GM23248 (cell line): Measurements from ENCODE around the gene GREB1. TPM values are rescaled to one million over a fixed set of nuclear protein-coding genes. Genes with fewer than 3 reads are reported as not detected.

ENCODE experiments used
- DNase-seq: peaks from one replicate; pipeline ENCODE4 v3.0.0-alpha.2; 2015
- H2AFZ ChIP-seq: fragments of 200-600 bp; sonication (generic); 2 replicates; pipeline ENCODE4 v1.6.1; 2016; ENCODE audit warnings: antibody characterized with exemption
- H3F3A ChIP-seq: fragments of 200-600 bp; sonication (generic); 2 replicates; pipeline ENCODE4 v1.6.1; 2016; ENCODE audit warnings: mild to moderate bottlenecking, antibody characterized with exemption, mixed run types; ENCODE audit not compliant: insufficient read depth
- H3K27ac ChIP-seq: fragments of 200-600 bp; sonication (generic); 2 replicates; pipeline ENCODE4 v1.5.1; 2016; ENCODE audit warnings: mild to moderate bottlenecking
- H3K27me3 ChIP-seq: fragments of 200-600 bp; sonication (generic); replicated peaks from 2 replicates; pipeline ENCODE4 v1.6.1; 2016; ENCODE audit warnings: mild to moderate bottlenecking; ENCODE audit not compliant: insufficient read depth
- H3K36me3 ChIP-seq: fragments of 200-600 bp; sonication (generic); 2 replicates; pipeline ENCODE4 v1.6.1; 2016; ENCODE audit warnings: low read depth, mild to moderate bottlenecking
- H3K4me1 ChIP-seq: fragments of 200-600 bp; sonication (generic); 2 replicates; pipeline ENCODE4 v1.6.1; 2016; ENCODE audit warnings: mild to moderate bottlenecking; ENCODE audit not compliant: insufficient read depth
- H3K4me2 ChIP-seq: fragments of 200-600 bp; sonication (generic); one replicate; pipeline ENCODE4 v1.6.1; 2016; ENCODE audit warnings: mild to moderate bottlenecking; ENCODE audit not compliant: unreplicated experiment
- H3K4me3 ChIP-seq: fragments of 200-600 bp; sonication (generic); 2 replicates; pipeline ENCODE4 v1.5.1; 2016; ENCODE audit warnings: mild to moderate bottlenecking
- H3K79me2 ChIP-seq: fragments of 200-600 bp; sonication (generic); 2 replicates; pipeline ENCODE4 v1.6.1; 2016; ENCODE audit warnings: mild to moderate bottlenecking; ENCODE audit not compliant: insufficient read depth
- H3K9ac ChIP-seq: fragments of 200-600 bp; sonication (generic); 2 replicates; pipeline ENCODE4 v1.6.1; 2016; ENCODE audit warnings: mild to moderate bottlenecking
- H3K9me2 ChIP-seq: fragments of 200-600 bp; sonication (generic); 2 replicates; pipeline ENCODE4 v1.6.1; 2016; ENCODE audit warnings: mixed run types, mild to moderate bottlenecking, moderate library complexity; ENCODE audit not compliant: insufficient read depth
- H3K9me3 ChIP-seq: fragments of 200-600 bp; sonication (generic); one replicate; pipeline ENCODE4 v1.6.1; 2017; ENCODE audit warnings: low read depth
- H4K20me1 ChIP-seq: fragments of 200-600 bp; sonication (generic); 2 replicates; pipeline ENCODE4 v1.6.0; 2016; ENCODE audit not compliant: insufficient read depth
- EZH2 ChIP-seq: fragments of 200-600 bp; sonication (generic); IDR thresholded peaks from 2 replicates; pipeline ENCODE4 v1.6.1; 2018; ENCODE audit warnings: antibody characterized with exemption, mild to moderate bottlenecking; ENCODE audit not compliant: insufficient read depth, poor library complexity, severe bottlenecking
- EZH2phosphoT487 ChIP-seq: fragments of 200-600 bp; sonication (generic); IDR thresholded peaks from 2 replicates; pipeline ENCODE4 v1.6.1; 2018; ENCODE audit warnings: antibody characterized with exemption, moderate library complexity, mild to moderate bottlenecking, low read depth; ENCODE audit not compliant: insufficient read depth
- WGBS, 2 experiments: methylation state at CpG; one replicate each; pipeline ENCODE4 v1.1.6; 2015 to 2017; ENCODE audit warnings: low lambda C conversion rate in 2 of 2, low coverage in 1 of 2; ENCODE audit errors: missing lambda C conversion rate in 2 of 2; 5-methylcytosine and 5-hydroxymethylcytosine counted together
- in situ Hi-C: fragments of 300-500 bp; cut with MboI; formaldehyde crosslinking; loops from 2 replicates; pipeline ENCODE4 v1.15.0; 2020
- polyA plus RNA-seq: library from polyadenylated mRNA; unstranded; fragments of >200 nt; fragmentation: Nextera tagmentation; extraction: Ambion mirVana; gene quantifications from 2 replicates; pipeline ENCODE4 v1.2.1, GENCODE V29; 2016
- total RNA-seq: library from RNA; depleted of rRNA; stranded (reverse); fragments of >200 nt; shearing (Covaris generic); gene quantifications from 2 replicates; pipeline ENCODE4 v1.2.3, GENCODE V29; 2014

Gene GREB1
- total and polyA plus RNA-seq, 2 experiments from 2014 or later: not detected

DNA sequence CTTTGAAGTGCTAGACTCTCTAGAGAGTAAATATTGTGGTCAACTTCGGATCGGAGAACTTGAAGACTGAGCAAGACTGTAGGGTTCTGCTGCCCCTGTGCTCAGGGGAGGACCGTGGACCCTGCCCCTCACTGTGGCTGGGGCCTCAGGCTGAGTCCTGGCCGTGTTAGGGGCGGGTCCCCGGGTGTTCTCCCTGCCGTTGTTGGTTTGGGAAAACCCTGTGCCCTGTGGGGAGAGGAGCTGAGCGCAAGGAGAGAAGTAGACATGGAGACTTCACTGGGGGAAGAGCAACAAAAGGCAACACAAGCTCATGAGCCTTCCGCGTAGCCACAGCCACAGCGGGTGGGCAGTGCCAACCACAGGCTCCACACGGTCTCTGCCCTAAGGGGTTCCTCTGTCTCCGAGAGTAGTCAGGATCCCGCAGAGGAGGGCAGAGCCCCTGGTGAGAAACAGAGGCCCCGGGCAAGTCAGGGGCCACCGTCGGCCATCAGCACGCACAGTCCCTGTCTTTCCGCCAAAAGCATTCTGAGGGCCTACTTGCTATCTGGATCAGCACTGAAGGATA, 83.1 kb downstream of the GREB1 start:
- Histone ChIP-seq H3K9ac (no peak overlapping the region), H3K79me2 (no peaks in the 10 kb centered on the region), H3K9me3 (no peaks in the 10 kb centered on the region), H3K4me2 (no peak overlapping the region), H3K4me3 (no peak overlapping the region), H3K27me3 (peaks cover 11% of the 10 kb centered on the region; the same call in 1 of the 2 replicates), H2AFZ (no peak overlapping the region), H3K9me2 (no peaks in the 10 kb centered on the region), H3F3A (no peaks in the 10 kb centered on the region), H3K27ac (no peak overlapping the region), H3K4me1 (no peaks in the 10 kb centered on the region), H3K36me3 (no peaks in the 10 kb centered on the region), H4K20me1 (no peaks in the 10 kb centered on the region)
- TF ChIP-seq EZH2 (no peak), EZH2phosphoT487 (no peak)
- 75 to 78% methylated on average over 19 of the region's 19 CpGs for whole genome bisulfite sequencing, 2 experiments
- DNase-seq: no peak
- in situ Hi-C loops: no loop called here

DNA sequence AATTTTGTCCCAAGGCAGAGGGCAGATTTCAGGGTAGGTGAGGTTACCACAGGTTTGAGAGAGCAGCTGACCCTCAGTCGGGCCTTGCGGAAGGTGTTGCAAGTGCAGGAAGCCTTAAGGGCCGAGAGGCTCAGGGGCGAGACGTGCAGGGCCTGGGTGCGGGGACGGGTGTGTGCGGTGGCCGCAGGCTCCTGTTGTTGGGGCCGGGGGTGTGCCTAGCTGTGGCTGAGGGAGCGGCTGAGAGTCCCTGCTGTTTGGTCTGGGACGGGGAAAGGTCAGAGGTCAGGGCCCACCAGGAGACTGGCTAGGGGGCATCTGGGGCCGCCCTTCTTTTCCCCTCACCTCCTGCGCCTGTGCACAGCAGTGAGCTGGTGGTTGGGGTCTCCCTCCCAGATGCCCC, 83.7 kb downstream of the GREB1 start:
- H3K4me2 ChIP-seq: no peak overlapping the region
- 82% methylated on average over 13 to 14 of the region's 14 CpGs for WGBS, 2 experiments
- H3F3A ChIP-seq: no peaks in the 10 kb centered on the region
- in situ Hi-C loops: no loop called here
- H3K27me3 ChIP-seq: peaks cover 11% of the 10 kb centered on the region; the same call in 1 of the 2 replicates
- H3K9me2 ChIP-seq: no peaks in the 10 kb centered on the region
- H4K20me1 ChIP-seq: no peaks in the 10 kb centered on the region
- no peak overlapping the region for H3K4me3 ChIP-seq
- TF ChIP-seq EZH2phosphoT487 (no peak), EZH2 (no peak)
- H3K36me3 ChIP-seq: no peaks in the 10 kb centered on the region
- H3K9me3 ChIP-seq: no peaks in the 10 kb centered on the region
- H3K79me2 ChIP-seq: no peaks in the 10 kb centered on the region
- no peaks in the 10 kb centered on the region for H3K4me1 ChIP-seq
- no peak overlapping the region for H3K27ac ChIP-seq
- H3K9ac ChIP-seq: no peak overlapping the region
- no peak overlapping the region for H2AFZ ChIP-seq
- no peak for DNase-seq

DNA sequence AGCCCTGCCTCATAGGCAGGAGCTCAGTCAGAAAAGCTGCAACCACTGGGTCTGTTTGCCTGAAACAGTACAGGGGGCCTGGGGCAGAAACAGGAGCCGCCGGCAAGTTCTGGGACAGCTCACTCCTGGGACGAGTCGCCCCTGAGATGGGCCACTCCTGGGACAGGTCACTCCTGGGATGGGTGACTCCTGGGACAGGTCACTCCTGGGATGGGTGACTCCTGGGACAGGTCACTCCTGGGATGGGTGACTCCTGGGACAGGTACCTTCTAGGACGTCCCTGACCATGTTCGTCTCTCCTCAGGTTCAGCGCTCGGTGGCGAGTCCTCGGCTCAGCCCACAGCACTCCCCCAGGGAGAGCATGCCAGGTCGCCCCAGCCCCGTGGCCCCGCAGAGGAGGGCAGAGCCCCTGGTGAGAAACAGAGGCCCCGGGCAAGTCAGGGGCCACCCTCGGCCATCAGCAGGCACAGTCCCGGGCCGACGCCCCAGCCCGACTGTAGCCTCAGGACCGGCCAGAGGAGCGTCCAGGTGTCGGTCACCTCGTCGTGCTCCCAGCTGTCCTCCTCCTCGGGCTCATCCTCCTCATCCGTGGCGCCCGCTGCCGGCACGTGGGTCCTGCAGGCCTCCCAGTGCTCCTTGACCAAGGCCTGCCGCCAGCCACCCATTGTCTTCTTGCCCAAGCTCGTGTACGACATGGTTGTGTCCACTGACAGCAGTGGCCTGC, 84.3 kb downstream of the GREB1 start:
- DNase-seq: no peak
- peaks cover 14% of the 10 kb centered on the region; the same call in 1 of the 2 replicates for H3K27me3 ChIP-seq
- no peak overlapping the region for H3K9ac ChIP-seq
- no peak overlapping the region for H3K4me2 ChIP-seq
- H3K36me3 ChIP-seq: no peaks in the 10 kb centered on the region
- WGBS, 2 experiments: 82 to 84% methylated on average over 27 to 33 of the region's 33 CpGs
- H4K20me1 ChIP-seq: no peaks in the 10 kb centered on the region
- H3K27ac ChIP-seq: no peak overlapping the region
- H3K9me2 ChIP-seq: no peaks in the 10 kb centered on the region
- no peaks in the 10 kb centered on the region for H3K79me2 ChIP-seq
- H3K4me1 ChIP-seq: no peaks in the 10 kb centered on the region
- no peak overlapping the region for H3K4me3 ChIP-seq
- no peak overlapping the region for H2AFZ ChIP-seq
- H3F3A ChIP-seq: no peaks in the 10 kb centered on the region
- in situ Hi-C loops: no loop called here
- H3K9me3 ChIP-seq: no peaks in the 10 kb centered on the region
- TF ChIP-seq EZH2 (no peak), EZH2phosphoT487 (no peak)

DNA sequence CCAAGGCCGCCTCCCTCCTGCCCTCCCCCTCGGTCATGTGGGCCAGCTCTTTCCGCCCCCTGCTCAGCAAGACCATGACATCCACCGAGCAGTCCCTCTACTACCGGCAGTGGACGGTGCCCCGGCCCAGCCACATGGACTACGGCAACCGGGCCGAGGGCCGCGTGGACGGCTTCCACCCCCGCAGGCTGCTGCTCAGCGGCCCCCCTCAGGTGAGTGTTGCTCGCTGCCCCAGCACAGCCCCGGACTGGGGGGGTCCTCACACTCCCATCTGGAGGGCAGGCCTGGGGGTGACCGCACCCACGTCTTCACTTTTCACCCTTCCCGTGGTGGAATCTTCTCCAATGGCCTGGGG, 84.8 kb downstream of the GREB1 start:
- WGBS, 2 experiments: 79 to 86% methylated on average over 16 to 20 of the region's 20 CpGs
- H3K27ac ChIP-seq: no peak overlapping the region
- H3K4me2 ChIP-seq: no peak overlapping the region
- in situ Hi-C loops: no loop called here
- H3K4me1 ChIP-seq: no peaks in the 10 kb centered on the region
- no peak for DNase-seq
- H3K9me3 ChIP-seq: no peaks in the 10 kb centered on the region
- no peaks in the 10 kb centered on the region for H3K9me2 ChIP-seq
- no peaks in the 10 kb centered on the region for H3F3A ChIP-seq
- no peaks in the 10 kb centered on the region for H4K20me1 ChIP-seq
- no peak overlapping the region for H2AFZ ChIP-seq
- no peaks in the 10 kb centered on the region for H3K36me3 ChIP-seq
- H3K9ac ChIP-seq: no peak overlapping the region
- H3K27me3 ChIP-seq: peaks cover 14% of the 10 kb centered on the region; the same call in 1 of the 2 replicates
- no peaks in the 10 kb centered on the region for H3K79me2 ChIP-seq
- no peak overlapping the region for H3K4me3 ChIP-seq
- TF ChIP-seq EZH2: no peak
- no peak for TF ChIP-seq EZH2phosphoT487
